Measurements from ENCODE around the gene PRELID3B.

PRELID3B gene

GRCh38 chr20:58994390-58995159 is 48.0 kb downstream of the PRELID3B start:
- no peak for DNase-seq (ENCODE audit: low spot score)

GRCh38 chr20:58993332-58994248 is 49.0 kb downstream of the PRELID3B start:
- no peak for DNase-seq (ENCODE audit: low spot score)

GRCh38 chr20:58992911-58993310 is 49.7 kb downstream of the PRELID3B start:
- no peak for DNase-seq (ENCODE audit: low spot score)

- no peak for DNase-seq (ENCODE audit: low spot score)
These were observed 50.9 kb downstream of the PRELID3B start for GRCh38 chr20:58991715-58992114.

- DNase-seq (ENCODE audit: low spot score): no peak
These were observed 51.7 kb downstream of the PRELID3B start for GRCh38 chr20:58990651-58991445.

GRCh38 chr20:58989196-58989595 is 53.4 kb downstream of the PRELID3B start:
- no peak for DNase-seq (ENCODE audit: low spot score)

- no peak for DNase-seq (ENCODE audit: low spot score)
These were observed 54.1 kb downstream of the PRELID3B start for GRCh38 chr20:58988565-58988882.

- no peak for DNase-seq (ENCODE audit: low spot score)
These were observed 54.6 kb downstream of the PRELID3B start for GRCh38 chr20:58987790-58988564.

- DNase-seq (ENCODE audit: low spot score): no peak
These were observed 55.5 kb downstream of the PRELID3B start for GRCh38 chr20:58986968-58987517.

- DNase-seq (ENCODE audit: low spot score): no peak
These were observed 56.2 kb downstream of the PRELID3B start for GRCh38 chr20:58986286-58986967.

- no peak for DNase-seq (ENCODE audit: low spot score)
These were observed 56.9 kb downstream of the PRELID3B start for GRCh38 chr20:58985656-58986055.

- DNase-seq (ENCODE audit: low spot score): no peak
These were observed 57.9 kb downstream of the PRELID3B start for GRCh38 chr20:58984691-58985090.
